Hepatocyte (in vitro differentiated cells): ENCODE measurements around the gene RIMBP2. TPM values are rescaled to one million over a fixed set of nuclear protein-coding genes. Genes with fewer than 3 reads are reported as not detected.
"Not testable (repeated sequence)": the region's sequence is repeated elsewhere in the genome, so short reads cannot be mapped to it uniquely, and the experiment has no call there.

ENCODE experiments used
- DNase-seq: peaks from one replicate; pipeline ENCODE4 v3.0.0-alpha.2; 2016; ENCODE audit warnings: low spot score
- H2AFZ ChIP-seq: fragments of 200-600 bp; sonication (generic); 2 replicates; pipeline ENCODE4 v1.6.0; 2016; ENCODE audit warnings: antibody characterized with exemption, mild to moderate bottlenecking
- H3K27ac ChIP-seq: fragments of 200-600 bp; sonication (generic); 2 replicates; pipeline ENCODE4 v1.5.1; 2016; ENCODE audit warnings: mild to moderate bottlenecking
- H3K27me3 ChIP-seq: fragments of 200-600 bp; sonication (generic); 2 replicates; pipeline ENCODE4 v1.6.1; 2016
- H3K36me3 ChIP-seq: fragments of 200-600 bp; sonication (generic); replicated peaks from 2 replicates; pipeline ENCODE4 v1.5.1; 2016; ENCODE audit warnings: low read depth; ENCODE audit not compliant: insufficient read depth
- H3K4me1 ChIP-seq: fragments of 200-600 bp; sonication (generic); 2 replicates; pipeline ENCODE4 v1.5.1; 2016; ENCODE audit warnings: mild to moderate bottlenecking, moderate library complexity; ENCODE audit not compliant: insufficient read depth
- H3K4me2 ChIP-seq: fragments of 200-600 bp; sonication (generic); 2 replicates; pipeline ENCODE4 v1.6.0; 2016
- H3K4me3 ChIP-seq: fragments of 200-600 bp; sonication (generic); 2 replicates; pipeline ENCODE4 v1.5.1; 2016; ENCODE audit warnings: mild to moderate bottlenecking
- H3K79me2 ChIP-seq: fragments of 200-600 bp; sonication (generic); 2 replicates; pipeline ENCODE4 v1.6.0; 2017; ENCODE audit warnings: mild to moderate bottlenecking
- H3K9me2 ChIP-seq: fragments of 200-600 bp; sonication (generic); replicated peaks from 2 replicates; pipeline ENCODE4 v1.6.0; 2017; ENCODE audit warnings: mild to moderate bottlenecking; ENCODE audit not compliant: insufficient read depth
- H3K9me3 ChIP-seq: fragments of 200-600 bp; sonication (generic); 2 replicates; pipeline ENCODE4 v1.5.1; 2016; ENCODE audit warnings: low read depth, mild to moderate bottlenecking
- H4K20me1 ChIP-seq: fragments of 200-600 bp; sonication (generic); 2 replicates; pipeline ENCODE4 v1.6.0; 2016; ENCODE audit warnings: mild to moderate bottlenecking; ENCODE audit not compliant: insufficient read depth, poor library complexity, severe bottlenecking
- EZH2 ChIP-seq: fragments of 200-600 bp; sonication (generic); IDR thresholded peaks from 2 replicates; pipeline ENCODE4 v1.6.1; 2016; ENCODE audit warnings: antibody characterized with exemption, mild to moderate bottlenecking, borderline replicate concordance
- EZH2phosphoT487 ChIP-seq: fragments of 200-600 bp; sonication (generic); IDR thresholded peaks from one replicate; pipeline ENCODE4 v1.6.1; 2018; ENCODE audit warnings: antibody characterized with exemption, mild to moderate bottlenecking, low read depth, moderate library complexity; ENCODE audit not compliant: unreplicated experiment, severe bottlenecking
- WGBS: methylation state at CpG from one replicate; pipeline ENCODE4 v1.1.6; 2016; ENCODE audit warnings: low lambda C conversion rate; ENCODE audit errors: missing lambda C conversion rate; 5-methylcytosine and 5-hydroxymethylcytosine counted together
- polyA plus RNA-seq: library from polyadenylated mRNA; unstranded; fragments of >200 nt; fragmentation: Nextera tagmentation; extraction: Ambion mirVana; gene quantifications from 2 replicates; pipeline ENCODE4 v1.2.1, GENCODE V29; 2016
- total RNA-seq: library from RNA; depleted of rRNA; stranded (reverse); fragments of >200 nt; gene quantifications from 2 replicates; pipeline ENCODE4 v1.2.3, GENCODE V29; 2014
- TF ChIP-seq, protein P1 (sequence below): fragments of 200-600 bp; sonication (generic); IDR thresholded peaks from 2 replicates; pipeline ENCODE4 v1.5.1; 2016; ENCODE audit warnings: antibody characterized with exemption, mild to moderate bottlenecking; ENCODE audit not compliant: poor library complexity

RIMBP2 gene
- total and polyA plus RNA-seq, 2 experiments from 2014 or later: 2.5 to 4.4 TPM

- H3K9me3 ChIP-seq: no peaks in the 10 kb centered on the region
- 89% methylated on average over 13 of the region's 13 CpGs for WGBS
- H3K27me3 ChIP-seq: no peaks in the 10 kb centered on the region
- no peak overlapping the region for H3K4me2 ChIP-seq
- no peaks in the 10 kb centered on the region for H3K79me2 ChIP-seq
- no peaks in the 10 kb centered on the region for H3K4me1 ChIP-seq
- no peak for DNase-seq
- no peaks in the 10 kb centered on the region for H4K20me1 ChIP-seq
- H3K36me3 ChIP-seq: no peaks in the 10 kb centered on the region
- no peak overlapping the region for H3K4me3 ChIP-seq
- TF ChIP-seq, protein P1, sequence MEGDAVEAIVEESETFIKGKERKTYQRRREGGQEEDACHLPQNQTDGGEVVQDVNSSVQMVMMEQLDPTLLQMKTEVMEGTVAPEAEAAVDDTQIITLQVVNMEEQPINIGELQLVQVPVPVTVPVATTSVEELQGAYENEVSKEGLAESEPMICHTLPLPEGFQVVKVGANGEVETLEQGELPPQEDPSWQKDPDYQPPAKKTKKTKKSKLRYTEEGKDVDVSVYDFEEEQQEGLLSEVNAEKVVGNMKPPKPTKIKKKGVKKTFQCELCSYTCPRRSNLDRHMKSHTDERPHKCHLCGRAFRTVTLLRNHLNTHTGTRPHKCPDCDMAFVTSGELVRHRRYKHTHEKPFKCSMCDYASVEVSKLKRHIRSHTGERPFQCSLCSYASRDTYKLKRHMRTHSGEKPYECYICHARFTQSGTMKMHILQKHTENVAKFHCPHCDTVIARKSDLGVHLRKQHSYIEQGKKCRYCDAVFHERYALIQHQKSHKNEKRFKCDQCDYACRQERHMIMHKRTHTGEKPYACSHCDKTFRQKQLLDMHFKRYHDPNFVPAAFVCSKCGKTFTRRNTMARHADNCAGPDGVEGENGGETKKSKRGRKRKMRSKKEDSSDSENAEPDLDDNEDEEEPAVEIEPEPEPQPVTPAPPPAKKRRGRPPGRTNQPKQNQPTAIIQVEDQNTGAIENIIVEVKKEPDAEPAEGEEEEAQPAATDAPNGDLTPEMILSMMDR: no peak
- TF ChIP-seq EZH2phosphoT487 (no peak), EZH2 (no peak)
- H3K27ac ChIP-seq: no peak overlapping the region
- no peak overlapping the region for H2AFZ ChIP-seq
- no peaks in the 10 kb centered on the region for H3K9me2 ChIP-seq
Observed at GRCh38 chr12:130647814-130648213, 68.3 kb downstream of the RIMBP2 start.

DNA sequence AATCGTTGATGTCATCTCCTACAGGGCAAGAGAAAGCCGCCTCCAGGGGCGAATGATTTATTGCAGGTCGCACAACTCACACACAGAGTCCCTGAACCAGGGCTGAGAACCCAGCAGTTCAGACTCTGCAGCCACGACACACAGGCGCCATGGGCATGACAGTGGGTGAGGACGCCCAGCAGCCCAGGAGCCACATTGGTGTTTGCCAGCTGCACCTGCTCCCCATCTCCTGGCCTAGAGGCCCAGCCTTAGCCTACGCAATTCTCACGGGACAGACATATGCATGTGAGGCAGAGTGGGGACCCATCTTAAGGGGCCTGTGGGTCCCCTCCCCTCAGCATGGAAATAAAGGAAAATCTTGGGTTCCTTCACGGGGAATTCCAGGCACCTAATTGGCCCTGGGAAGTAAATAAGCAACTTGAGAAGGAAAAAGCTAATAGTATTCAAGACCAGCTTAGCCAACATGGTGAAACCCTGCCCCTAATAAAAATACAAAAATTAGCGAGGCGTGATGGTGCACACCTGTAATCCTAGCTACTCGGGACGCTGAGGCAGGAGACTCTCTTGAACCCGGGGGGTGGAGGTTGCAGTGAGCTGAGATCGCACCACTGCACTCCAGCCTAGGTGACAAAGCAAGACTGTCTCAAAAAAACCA lies 69.3 kb downstream of the RIMBP2 start:
- Histone ChIP-seq H3K27me3 (no peaks in the 10 kb centered on the region), H3K4me2 (no peak overlapping the region), H3K4me1 (no peaks in the 10 kb centered on the region), H4K20me1 (no peaks in the 10 kb centered on the region), H3K79me2 (no peaks in the 10 kb centered on the region), H3K4me3 (no peak overlapping the region), H3K36me3 (no peaks in the 10 kb centered on the region), H3K27ac (no peak overlapping the region), H2AFZ (no peak overlapping the region), H3K9me2 (no peaks in the 10 kb centered on the region), H3K9me3 (no peaks in the 10 kb centered on the region)
- no peak for DNase-seq
- TF ChIP-seq EZH2phosphoT487 (no peak), EZH2 (no peak)
- TF ChIP-seq, protein P1: no peak
- 88% methylated on average over 16 of the region's 16 CpGs for WGBS

GRCh38 chr12:130646191-130646590 lies 69.9 kb downstream of the RIMBP2 start:
- 94% methylated on average over 4 of the region's 4 CpGs for WGBS

GRCh38 chr12:130645751-130646150 lies 70.3 kb downstream of the RIMBP2 start:
- Histone ChIP-seq H3K79me2 (no peaks in the 10 kb centered on the region), H3K4me3 (no peak overlapping the region), H3K27ac (no peak overlapping the region), H2AFZ (no peak overlapping the region), H4K20me1 (no peaks in the 10 kb centered on the region), H3K4me2 (no peak overlapping the region), H3K36me3 (no peaks in the 10 kb centered on the region), H3K4me1 (no peaks in the 10 kb centered on the region), H3K27me3 (no peaks in the 10 kb centered on the region), H3K9me2 (no peaks in the 10 kb centered on the region), H3K9me3 (no peaks in the 10 kb centered on the region)
- DNase-seq: no peak
- TF ChIP-seq, protein P1: no peak
- TF ChIP-seq EZH2 (no peak), EZH2phosphoT487 (no peak)
- 69% methylated on average over 2 of the region's 2 CpGs for WGBS

More at GRCh38 chr12:130646191-130646590, 69.9 kb downstream of the RIMBP2 start:
- H4K20me1 ChIP-seq, H3K4me3 ChIP-seq, H3K27me3 ChIP-seq, H3K27ac ChIP-seq, H3K4me2 ChIP-seq, H3K9me3 ChIP-seq, H3K79me2 ChIP-seq, H3K4me1 ChIP-seq, H2AFZ ChIP-seq, H3K36me3 ChIP-seq, H3K9me2 ChIP-seq, DNase-seq: not testable (repeated sequence)
